Stimulated activated CD4-positive, alpha-beta T cell treated with anti-CD3 and anti-CD28 coated beads, Interleukin-12 subunit alpha, Interleukin-12 subunit beta, amount 100 ng/mL, for 48 hours (primary cell): ENCODE data around the gene PLS1.
"Not testable (repeated sequence)": the region's sequence is repeated elsewhere in the genome, so short reads cannot be mapped to it uniquely, and the experiment has no call there.

Experiments
- DNase-seq, 3 donors: peaks; one replicate each; pipeline ENCODE4 v3.0.0-alpha.2; 2020; ENCODE audit warnings: low read depth in 2 of 3, low spot score in 1 of 3

Gene PLS1, protein sequence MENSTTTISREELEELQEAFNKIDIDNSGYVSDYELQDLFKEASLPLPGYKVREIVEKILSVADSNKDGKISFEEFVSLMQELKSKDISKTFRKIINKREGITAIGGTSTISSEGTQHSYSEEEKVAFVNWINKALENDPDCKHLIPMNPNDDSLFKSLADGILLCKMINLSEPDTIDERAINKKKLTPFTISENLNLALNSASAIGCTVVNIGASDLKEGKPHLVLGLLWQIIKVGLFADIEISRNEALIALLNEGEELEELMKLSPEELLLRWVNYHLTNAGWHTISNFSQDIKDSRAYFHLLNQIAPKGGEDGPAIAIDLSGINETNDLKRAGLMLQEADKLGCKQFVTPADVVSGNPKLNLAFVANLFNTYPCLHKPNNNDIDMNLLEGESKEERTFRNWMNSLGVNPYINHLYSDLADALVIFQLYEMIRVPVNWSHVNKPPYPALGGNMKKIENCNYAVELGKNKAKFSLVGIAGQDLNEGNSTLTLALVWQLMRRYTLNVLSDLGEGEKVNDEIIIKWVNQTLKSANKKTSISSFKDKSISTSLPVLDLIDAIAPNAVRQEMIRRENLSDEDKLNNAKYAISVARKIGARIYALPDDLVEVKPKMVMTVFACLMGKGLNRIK

DNA sequence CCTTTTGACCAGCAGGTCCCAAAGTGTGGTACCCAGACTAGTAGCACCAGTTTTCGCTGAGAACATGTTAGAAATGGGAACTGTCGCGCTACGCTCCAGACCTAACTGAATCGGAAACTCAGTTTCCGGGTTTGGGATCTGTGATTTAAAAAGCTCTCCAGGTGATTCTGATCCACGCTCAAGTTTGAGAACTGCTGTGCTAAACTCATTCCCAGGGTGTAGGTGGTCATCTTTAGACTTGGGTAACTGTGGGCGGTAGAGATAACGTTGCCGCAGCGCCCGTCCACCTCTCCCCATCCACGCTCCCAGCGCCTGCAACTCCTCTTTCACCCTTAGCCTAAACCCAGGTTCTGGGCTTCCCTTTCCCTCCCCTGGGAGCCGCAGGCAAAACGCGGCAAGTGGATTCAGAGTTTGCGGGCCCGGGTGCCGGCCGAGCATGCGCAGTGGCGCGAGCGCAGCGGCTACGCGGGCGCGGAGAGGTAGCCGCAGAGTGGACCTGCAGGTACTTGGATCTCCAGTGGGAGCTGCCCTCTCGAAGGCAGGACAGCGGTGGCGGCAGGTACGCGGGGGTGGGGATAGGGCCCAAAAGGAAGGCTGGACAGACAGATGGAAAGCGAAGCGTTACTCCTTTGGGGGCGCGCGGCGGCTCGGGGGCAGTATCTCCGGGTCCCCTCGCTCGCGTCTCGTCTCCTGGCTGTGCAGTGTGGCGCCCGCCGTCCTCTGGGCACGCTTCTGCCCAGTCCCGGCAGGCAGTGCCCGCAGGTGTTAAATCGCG lies at the start of gene PLS1:
PLS1 (plus strand) TSS at position 443 of the 775 bp plus-strand sequence. CDS start 67,845 bp downstream, outside the sequence.
- peak; percentile 75 to 91 (median 80) for DNase-seq

DNA sequence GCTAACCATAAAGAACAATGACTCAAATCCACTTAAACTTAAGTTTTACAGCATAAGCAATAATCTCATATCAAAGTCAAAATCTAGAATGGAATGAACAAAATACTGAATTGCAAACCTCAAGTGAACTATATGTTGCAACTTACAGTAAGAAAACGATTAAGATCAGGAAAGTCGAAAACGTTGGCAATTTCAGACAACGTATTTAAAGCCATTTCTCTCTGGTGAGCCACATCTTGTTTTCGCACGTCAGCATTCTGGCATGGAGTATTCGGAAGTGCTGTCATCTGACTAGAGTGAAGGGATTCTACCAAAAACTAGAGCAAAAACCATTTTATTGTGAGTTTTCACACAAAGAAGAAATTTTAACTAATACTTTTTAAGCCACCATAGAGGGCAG lies 46.2 kb upstream of the PLS1 start:
- DNase-seq: no peak

DNA sequence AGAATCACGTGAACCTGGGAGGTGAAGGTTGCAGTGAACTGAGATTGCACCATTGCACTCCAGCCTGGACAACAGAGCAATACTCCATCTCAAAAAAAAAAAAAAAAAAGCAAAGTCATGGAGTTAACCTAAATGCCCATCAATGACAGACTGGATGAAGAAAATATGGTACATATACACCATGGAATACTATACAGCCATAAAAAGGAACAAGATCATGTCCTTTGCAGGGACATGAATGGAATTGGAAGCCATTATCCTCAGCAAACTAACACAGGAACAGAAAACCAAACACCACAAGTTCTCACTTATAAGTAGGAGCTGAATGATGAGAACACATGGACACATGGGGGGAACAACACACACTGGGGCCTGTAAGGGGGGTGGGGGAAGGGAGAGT lies 43.6 kb upstream of the PLS1 start:
- DNase-seq: not testable (repeated sequence)

DNA sequence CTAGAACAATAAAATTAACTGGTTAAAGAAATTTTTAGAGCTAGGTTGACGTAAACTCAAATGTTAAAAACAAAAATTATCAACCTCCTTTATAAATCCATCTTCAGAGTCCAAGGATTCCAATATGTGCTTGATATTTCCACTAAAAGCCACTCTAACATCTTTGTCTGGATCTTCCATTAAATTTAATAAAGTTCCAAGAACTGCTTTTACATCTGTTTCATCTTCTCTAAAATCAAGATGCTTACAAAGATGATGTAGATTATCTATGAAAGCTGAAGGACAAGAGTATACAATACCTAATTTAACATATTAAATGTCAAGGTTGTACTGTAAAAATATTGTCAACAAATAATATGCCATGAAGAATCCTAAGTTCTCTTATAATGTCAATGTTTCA lies 42.5 kb upstream of the PLS1 start:
- no peak for DNase-seq

DNA sequence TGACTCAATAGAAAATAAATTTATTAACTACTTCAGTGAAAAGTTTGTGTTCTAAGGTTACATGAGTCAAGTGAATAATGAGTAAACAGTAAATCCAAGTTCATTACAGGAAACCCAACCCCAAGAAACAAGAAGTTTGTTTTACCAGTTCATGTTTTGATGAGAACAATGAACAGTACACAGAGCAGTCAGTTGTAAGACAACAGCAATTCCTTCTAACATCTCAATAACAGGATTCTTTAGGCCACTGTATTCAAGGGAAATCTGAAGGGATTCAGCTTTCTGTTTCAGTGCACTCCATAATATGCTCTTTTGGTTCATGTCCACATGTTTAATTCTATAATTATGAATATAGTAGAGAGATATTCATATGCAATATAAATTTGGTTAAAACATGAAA lies 36.1 kb upstream of the PLS1 start:
- DNase-seq: no peak

DNA sequence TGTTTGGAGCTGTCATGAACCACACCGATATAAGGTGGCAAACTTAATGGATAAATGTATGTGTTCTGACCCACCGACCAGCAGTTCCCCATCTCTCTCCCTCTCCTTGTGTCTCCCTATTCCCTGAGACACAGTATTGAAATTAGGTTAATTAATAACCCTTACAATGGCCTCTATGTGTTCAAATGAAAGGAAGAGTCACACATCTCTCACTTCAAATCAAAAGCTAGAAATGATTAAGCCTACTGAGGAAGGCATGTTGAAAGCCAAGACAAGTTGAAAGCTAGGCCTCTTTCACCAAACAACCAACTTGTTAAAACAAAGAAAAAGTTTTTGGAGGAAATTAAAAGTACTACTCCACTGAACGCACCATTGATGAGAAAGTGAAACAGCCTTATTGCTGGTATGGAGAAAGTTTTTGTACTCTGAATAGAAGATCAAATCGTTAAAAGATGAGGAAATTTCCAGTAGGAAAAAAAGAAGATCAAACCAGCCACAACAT lies 32.6 kb upstream of the PLS1 start:
- no peak for DNase-seq

DNA sequence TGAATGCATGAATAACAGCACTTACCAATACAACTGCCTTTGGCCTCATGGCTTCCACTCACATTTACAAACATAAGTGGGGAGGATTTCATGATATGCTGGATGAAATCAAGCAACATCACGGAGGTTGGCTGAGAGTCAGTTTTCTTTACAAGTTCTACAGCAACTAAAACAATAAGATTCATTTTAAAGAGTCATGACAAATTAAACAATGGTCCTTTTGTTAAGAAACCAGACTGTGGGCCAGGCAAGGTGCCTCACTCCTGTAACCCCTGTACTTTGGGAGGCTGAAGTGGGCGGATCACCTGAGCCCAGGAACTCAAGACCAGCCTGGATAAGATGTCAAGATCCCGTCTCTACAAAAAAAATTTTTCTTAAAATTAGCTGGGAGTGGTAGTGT lies 30.1 kb upstream of the PLS1 start:
- no peak for DNase-seq

DNA sequence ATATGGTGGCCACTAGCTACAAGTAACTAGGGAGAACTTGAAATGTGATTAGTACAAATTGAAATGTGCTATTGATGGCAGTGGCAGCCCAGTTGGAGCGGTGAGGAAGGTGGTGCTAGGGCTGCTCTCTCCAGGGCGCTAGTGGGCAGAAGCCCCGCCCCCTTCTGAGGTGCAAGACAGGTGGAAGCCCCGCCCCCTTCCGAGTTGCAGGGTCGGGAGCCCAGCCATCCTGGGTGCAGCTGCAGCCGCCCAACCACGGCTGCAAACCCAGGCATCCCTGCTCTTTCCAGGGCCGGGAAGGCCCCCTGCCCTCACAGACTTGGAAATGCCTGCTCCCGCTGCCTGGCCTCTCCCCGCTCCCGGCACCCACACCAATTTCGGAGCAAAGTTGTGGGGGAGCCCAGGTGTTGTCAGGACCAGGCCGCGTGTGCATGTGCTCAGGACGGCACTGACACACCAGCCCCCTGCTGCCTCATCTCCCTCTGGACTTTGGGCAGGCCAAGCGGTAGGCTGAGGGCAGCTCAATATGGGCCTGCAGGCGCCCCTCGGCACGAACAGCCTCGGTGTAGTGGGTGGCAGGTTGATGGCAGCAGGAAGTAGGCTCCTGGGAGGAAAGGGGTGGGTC lies 27.7 kb upstream of the PLS1 start:
- no peak for DNase-seq

DNA sequence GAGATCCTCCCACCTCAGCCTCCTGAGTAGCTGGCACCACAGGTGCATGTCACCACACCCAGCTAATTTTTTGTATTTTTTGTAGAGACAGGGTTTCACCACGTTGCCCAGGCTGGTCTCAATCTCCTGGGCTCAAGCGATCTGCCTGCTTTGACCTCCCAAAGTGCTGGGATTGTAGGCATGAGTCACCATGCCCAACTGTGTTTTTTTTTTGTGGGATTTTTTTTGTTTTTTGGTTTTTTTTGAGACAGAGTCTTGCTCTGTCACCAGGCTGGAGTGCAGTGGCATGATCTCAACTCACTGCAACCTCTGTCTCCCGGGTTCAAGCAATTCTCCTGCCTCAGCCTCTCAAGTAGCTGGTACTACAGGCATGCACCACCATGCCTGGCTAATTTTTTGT lies 26.8 kb upstream of the PLS1 start:
- DNase-seq: not testable (repeated sequence)

DNA sequence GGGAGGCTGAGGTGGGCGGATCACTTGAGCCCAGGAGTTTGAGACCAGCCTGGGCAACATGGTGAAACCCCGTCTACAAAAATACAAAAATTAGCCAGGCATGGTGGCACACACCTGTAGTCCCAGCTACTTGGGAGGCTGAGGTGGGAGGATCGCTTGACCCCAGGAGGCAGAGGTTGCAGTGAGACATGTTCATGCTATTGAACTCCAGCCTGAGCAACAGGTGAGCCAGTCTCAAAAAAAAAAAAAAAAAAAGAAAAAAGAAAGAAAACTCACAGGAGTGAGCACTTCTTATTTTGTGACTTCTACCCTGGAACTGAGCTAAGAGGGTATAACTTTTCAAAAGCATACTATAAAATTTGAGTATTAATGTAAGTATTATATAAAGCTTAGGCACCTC lies 22.0 kb upstream of the PLS1 start:
- not testable (repeated sequence) for DNase-seq

DNA sequence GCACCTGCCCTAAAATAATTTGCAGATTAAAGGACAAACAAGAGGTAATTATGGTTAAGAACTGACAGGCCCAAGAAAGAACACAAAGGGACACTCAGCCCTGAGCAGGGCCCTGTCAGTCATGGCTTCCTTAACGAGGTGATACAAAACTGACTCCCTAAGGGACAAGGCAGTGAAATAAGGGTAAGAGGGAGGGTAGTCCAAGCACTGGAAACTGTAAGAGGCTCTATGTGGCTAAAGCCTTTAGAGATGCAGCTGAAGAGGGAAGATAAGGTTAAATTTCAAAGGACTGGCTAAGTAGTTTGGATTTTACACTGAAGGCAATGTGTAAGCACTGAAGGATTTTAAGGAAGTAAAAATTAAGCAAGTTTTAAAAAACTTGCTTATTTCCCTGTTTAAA lies 21.5 kb upstream of the PLS1 start:
- no peak for DNase-seq

DNA sequence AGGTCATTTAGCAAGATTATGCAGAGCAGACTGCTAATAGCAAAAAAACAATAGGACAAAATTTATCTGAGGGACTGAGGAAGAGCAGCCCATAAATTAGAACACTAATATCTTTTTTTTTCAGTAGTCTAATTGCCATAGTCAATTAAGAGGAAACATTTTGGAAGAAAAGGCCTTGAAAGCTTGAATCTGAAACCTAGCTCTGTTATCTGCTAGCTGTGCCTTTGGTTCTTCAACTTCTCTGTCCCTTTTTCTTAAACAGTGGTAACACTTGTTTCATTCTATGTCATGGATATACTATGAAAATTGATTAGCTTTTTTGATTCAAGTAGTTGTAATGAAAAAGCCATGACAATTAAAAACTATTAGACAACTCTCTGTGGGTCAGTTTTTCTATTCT lies 19.4 kb upstream of the PLS1 start:
- no peak for DNase-seq

DNA sequence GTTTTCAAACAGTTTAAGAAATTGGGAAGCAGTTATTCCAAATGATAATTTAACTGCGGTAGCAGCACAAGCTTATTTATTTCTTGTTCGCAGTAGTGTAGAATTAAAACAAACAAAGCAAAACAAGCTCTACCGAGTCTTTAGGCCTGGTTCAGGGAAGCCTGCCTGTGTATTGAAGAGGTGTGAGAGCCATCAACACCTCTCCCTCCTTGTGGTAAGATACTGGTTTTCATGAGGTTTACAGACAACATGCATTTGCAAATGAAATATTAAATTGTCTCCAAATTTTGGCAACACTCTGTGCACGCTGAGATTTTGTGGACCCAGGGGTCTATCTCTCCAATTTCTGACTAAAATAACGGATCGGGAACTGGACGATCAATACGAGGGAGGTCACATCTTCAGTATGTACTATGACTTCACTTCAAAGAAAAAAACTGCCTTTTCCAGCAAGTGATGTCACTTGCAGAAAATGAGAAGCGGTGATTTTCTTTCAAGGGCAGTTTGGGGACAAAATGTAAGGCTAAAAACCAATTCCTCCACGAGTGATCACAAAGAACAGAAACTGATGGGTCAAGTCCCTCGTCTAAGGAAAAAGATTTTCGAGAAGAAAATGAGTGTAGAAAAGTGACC lies 18.4 kb upstream of the PLS1 start:
- no peak for DNase-seq

DNA sequence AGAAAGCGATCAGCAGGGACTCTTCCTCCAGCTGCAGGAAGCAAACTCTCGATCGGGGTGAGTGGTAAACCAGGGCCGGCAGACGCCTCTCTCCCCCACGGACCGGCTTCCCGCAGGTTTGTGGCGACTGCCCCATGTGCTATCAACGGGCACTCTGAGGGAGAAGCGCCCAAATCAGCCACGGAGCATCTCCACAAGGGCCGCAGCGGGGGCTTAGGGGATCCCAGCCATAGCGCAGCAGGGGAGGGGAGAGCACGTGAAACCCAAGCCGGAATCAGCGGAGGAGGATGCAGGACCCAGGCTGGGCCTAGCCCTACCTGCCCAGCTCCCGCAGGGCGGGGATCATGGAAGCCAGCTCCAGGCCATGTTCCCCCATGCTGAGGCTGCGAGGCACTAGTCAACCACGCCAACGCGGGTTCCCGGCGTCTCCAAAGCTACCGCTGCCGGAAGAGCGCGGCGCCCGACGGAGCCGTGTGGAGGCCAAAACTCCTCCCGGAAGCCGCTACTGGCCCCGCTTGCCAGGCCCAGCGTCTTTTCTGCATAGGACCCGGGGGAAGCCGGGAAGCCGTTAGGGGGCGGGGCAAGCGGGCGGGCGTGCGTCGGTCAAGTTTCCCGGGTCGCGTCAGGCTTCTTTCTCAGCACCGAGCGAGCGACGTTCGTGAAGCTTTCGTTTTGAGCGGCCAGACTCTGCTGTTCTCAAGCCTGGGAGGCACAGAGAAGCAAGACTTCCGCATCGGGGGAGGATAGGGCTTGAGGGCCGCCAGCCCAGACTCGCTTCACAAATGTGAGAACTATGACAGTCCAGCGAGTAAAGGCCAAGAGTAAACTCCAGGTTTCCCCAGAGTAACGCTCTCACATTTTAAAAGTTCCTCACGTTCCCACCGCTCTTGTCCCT lies 17.6 kb upstream of the PLS1 start, which contains the start of gene ATR:
ATR (minus strand) TSS at position 405 of the 895 bp plus-strand sequence; CDS start at position 376, 29 bp downstream.
- peak; percentile 93 to 96 (median 93) for DNase-seq

DNA sequence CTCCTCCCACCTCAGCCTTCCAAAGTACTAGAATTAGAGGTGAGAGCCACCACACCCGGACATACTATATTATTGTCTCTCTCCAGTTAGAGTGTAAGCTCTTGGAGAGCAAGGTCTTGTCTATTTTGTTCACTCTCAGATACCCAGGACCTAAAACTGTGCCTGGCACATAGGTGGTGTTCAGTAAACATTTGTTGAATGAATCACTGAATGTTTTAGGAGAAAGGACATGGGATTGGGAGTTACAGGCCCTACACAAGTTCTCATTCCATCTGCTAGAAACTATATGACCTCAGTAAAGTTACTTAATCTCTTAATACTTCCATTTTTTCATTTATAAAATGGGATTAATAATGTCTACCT lies 16.2 kb upstream of the PLS1 start:
- DNase-seq: no peak

DNA sequence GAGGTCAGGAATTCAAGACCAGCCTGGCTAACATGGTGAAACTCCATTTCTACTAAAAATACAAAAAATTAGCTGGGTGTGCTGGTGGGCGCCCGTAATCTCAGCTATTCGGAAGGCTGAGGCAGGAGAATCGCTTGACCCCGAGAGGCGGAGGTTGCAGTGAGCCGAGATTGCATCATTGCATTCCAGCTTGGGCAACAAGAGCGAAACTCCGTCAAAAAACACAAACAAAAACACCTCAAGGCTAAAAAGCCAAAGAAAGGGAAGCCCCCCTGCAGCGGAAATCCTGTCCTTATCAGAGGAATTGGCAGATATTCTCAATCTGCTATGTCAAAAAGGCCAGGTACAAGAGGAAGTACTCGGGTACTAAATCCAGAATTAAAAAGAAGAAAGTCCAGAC lies 15.1 kb upstream of the PLS1 start:
- not testable (repeated sequence) for DNase-seq

DNA sequence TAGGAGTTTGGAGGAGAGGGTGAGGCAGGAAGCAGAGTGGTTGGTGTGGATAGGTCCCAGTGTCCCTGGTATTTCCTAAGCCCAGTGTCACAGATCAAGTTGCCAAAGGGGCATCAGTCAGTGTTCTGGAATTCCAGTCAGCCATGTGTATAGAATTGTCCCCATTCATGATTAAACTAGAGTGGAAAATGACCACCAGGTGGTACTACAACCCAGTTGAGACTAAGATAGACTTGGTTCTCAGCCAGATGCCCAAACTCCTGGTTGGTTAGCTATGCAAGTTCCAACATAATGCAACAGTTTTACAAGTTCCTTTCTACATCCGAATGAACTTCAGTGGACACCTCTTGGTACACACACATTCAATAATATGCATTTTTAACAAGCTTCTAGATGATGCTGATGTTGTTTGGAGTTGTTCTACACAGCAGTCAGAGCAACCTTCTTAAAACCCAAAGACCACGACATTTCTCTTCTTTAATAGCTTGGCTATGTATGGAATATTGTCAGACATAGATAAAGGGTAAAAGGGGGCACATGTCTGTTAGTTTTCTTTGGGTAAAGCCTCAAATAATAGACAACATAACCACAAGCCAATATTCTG lies 9.3 kb upstream of the PLS1 start:
- peak in 1 of 3 donors; percentile 52 for DNase-seq

DNA sequence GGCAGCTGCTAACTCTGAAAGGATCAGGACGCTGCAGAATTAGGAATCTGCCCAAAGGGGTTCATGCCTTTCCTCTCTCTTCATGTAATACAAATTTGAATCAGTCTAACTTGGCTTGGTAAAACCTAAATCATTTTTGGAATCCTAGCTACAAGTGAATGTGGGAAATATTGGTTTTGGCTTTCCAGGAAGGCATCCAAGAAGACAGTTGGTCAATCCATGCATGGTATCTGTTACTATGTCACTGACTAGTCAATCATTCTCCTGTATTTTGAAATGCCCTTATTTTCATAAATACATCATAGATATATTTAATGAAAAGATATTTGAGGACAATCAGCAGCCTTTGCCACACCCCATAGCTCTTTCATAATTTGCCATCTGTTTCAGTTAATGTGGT lies 7.5 kb upstream of the PLS1 start:
- no peak for DNase-seq

DNA sequence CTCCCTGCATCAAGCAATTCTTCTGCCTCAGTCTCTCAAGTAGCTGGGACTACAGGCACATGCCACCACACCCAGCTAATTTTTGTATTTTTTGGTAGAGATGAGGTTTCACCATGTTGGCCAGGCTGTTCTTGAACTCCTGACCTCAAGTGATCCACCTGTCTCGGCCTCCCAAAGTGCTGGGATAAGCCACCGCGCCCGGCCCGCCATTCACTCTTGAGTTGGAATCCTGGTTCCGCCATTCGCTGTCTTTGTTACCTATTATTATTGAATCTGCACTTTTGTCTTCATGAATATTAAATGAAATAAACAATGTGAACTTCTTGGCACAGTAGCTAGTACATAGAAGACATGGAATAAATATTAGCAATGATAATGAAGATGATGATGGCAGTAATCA lies 3.9 kb upstream of the PLS1 start:
- not testable (repeated sequence) for DNase-seq
